Measurements from ENCODE around the gene CAMK2B. TPM values are rescaled to one million over a fixed set of nuclear protein-coding genes. Genes with fewer than 3 reads are reported as not detected.
A peak's percentile ranks its signal among the peaks of the same experiment; 100 is the strongest.

CAMK2B gene
- polyA plus RNA-seq, 3 donors: 0.13 TPM; not detected in 2

DNA sequence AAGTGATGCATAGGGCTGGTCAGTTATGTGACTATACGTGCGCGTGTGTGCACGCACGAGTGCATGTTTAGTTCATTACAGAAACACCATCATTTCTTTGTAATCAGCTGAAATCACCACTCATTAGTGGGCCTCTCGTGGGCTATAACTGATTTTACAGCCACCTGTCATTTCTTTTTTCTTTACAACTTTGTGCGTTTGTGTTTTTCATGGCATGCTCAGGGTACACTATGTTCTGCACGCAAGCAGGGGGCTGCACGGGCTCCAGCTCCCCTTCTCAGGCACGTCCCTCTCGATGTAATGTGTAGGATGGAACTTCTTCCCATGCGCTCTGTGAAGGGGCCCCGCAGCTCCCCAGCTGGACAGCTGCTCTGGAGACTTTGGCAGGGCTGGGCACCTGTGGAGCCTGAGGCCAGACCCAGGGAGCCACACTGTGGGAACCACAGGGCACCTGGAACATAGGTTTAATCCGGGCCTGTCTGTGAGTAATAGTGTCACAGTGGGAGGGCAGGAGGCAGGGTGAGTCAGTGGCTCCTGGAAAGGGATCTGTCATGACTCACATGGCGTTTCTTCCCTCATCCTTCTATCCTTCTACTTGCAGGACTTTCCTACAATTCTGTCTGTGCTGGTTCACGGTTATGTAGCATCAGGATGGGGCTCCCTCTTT, 141.1 kb downstream of the CAMK2B start:
- Mint-ChIP-seq H3K27ac (peak overlapping the region in 1 of 7 donors; percentile 60), H3K36me3 (no peaks in the 10 kb centered on the region), H3K27me3 (ENCODE audit: low read depth in 3 of 3) (peaks cover 5 to 8% (median 6%) of the 10 kb centered on the region in 3 donors), H3K4me3 (no peak overlapping the region), H3K4me1 (no peaks in the 10 kb centered on the region), H3K9me3 (peaks cover 5 to 17% (median 13%) of the 10 kb centered on the region in 7 donors)
- H3K9me3 ChIP-seq (replicated peaks in 1 of 2; ENCODE audit: control insufficient read depth in 1 of 2, insufficient read depth in 1 of 2, low read length in 2 of 2): peaks cover 11 to 13% of the 10 kb centered on the region in 2 donors
- no peaks in the 10 kb centered on the region for H3K27me3 ChIP-seq (ENCODE audit: control insufficient read depth in 2 of 2, insufficient read depth in 2 of 2, low read length in 2 of 2)
- DNase-seq: no peak
- no peaks in the 10 kb centered on the region for H3K79me2 ChIP-seq (ENCODE audit: insufficient read depth, low read length)
- H3K36me3 ChIP-seq (replicated peaks in 1 of 2; ENCODE audit: control insufficient read depth in 1 of 2, insufficient read depth in 2 of 2, low read length in 2 of 2): no peaks in the 10 kb centered on the region
- WGBS (ENCODE audit: insufficient coverage): 83% methylated on average over 8 of the region's 16 CpGs
- H2AFZ ChIP-seq (ENCODE audit: insufficient read depth, low read depth, low read length, poor library complexity, severe bottlenecking): no peak overlapping the region
- no peaks in the 10 kb centered on the region for H3K4me1 ChIP-seq (ENCODE audit: control insufficient read depth in 1 of 2, insufficient read depth in 2 of 2, low read length in 2 of 2)
- intact Hi-C loops (cut with micrococcal nuclease): no loop called here
- TF ChIP-seq CTCF (IDR thresholded peaks at IDR 0.05): no peak
- H3K27ac ChIP-seq (ENCODE audit: low read depth in 1 of 2, low read length in 2 of 2): no peak overlapping the region
- no peaks in the 10 kb centered on the region for H4K20me1 ChIP-seq (ENCODE audit: insufficient read depth, low read length)
- no peak overlapping the region for H3K9ac ChIP-seq (ENCODE audit: insufficient read depth, low read length, poor library complexity, severe bottlenecking)
- no peak overlapping the region for H3K4me2 ChIP-seq (replicated peaks; ENCODE audit: extremely low read depth, low read length, poor library complexity, severe bottlenecking)
- H3K4me3 ChIP-seq (replicated peaks in 1 of 3; ENCODE audit: low read depth in 2 of 3, low read length in 3 of 3): no peak overlapping the region

DNA sequence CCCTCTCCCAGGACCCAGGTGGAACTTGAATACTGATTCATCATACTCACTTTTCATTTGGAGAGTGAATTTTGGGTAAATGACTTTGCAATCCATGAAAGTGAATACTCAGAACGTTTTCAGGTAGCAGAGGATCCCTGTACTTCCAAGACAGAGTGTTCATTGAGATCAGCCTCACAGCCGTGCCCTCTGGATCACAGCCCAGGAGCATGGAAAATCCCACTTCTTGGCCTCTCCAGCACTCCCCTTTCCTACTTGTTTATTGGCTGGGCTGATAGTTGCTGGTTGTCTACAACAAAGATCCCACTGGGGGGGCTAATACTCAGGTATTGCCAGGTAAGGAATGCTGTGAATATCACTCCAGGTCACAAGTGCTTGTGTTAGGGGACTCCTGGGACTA, 142.0 kb downstream of the CAMK2B start:
- Histone ChIP-seq H3K4me2 (replicated peaks; ENCODE audit: extremely low read depth, low read length, poor library complexity, severe bottlenecking) (no peak overlapping the region), H2AFZ (ENCODE audit: insufficient read depth, low read depth, low read length, poor library complexity, severe bottlenecking) (no peak overlapping the region), H4K20me1 (ENCODE audit: insufficient read depth, low read length) (no peaks in the 10 kb centered on the region), H3K9ac (ENCODE audit: insufficient read depth, low read length, poor library complexity, severe bottlenecking) (no peak overlapping the region), H3K4me1 (ENCODE audit: control insufficient read depth in 1 of 2, insufficient read depth in 2 of 2, low read length in 2 of 2) (no peaks in the 10 kb centered on the region), H3K27me3 (ENCODE audit: control insufficient read depth in 2 of 2, insufficient read depth in 2 of 2, low read length in 2 of 2) (no peaks in the 10 kb centered on the region), H3K9me3 (replicated peaks in 1 of 2; ENCODE audit: control insufficient read depth in 1 of 2, insufficient read depth in 1 of 2, low read length in 2 of 2) (peaks cover 11 to 13% of the 10 kb centered on the region in 2 donors), H3K4me3 (replicated peaks in 1 of 3; ENCODE audit: low read depth in 2 of 3, low read length in 3 of 3) (no peak overlapping the region), H3K79me2 (ENCODE audit: insufficient read depth, low read length) (no peaks in the 10 kb centered on the region), H3K27ac (ENCODE audit: low read depth in 1 of 2, low read length in 2 of 2) (no peak overlapping the region), H3K36me3 (replicated peaks in 1 of 2; ENCODE audit: control insufficient read depth in 1 of 2, insufficient read depth in 2 of 2, low read length in 2 of 2) (no peaks in the 10 kb centered on the region)
- Mint-ChIP-seq H3K36me3 (no peaks in the 10 kb centered on the region), H3K27me3 (ENCODE audit: low read depth in 3 of 3) (peaks cover 5 to 8% (median 7%) of the 10 kb centered on the region in 3 donors), H3K4me1 (no peaks in the 10 kb centered on the region), H3K27ac (no peak overlapping the region), H3K4me3 (no peak overlapping the region), H3K9me3 (peaks cover 5 to 17% (median 13%) of the 10 kb centered on the region in 7 donors)
- intact Hi-C loops (cut with micrococcal nuclease): no loop called here
- DNase-seq: no peak
- no CpG with 5 or more reads among the region's 2 CpGs for WGBS (ENCODE audit: insufficient coverage)
- no peak for TF ChIP-seq CTCF (IDR thresholded peaks at IDR 0.05)

Data from CD14-positive monocyte (primary cell).